Smooth muscle cell (in vitro differentiated cells): ENCODE results near the gene STRIP1. TPM values are rescaled to one million over a fixed set of nuclear protein-coding genes. Genes with fewer than 3 reads are reported as not detected.

ENCODE experiments used
- DNase-seq: peaks from one replicate; lab custom pipeline; 2025; ENCODE audit not compliant: unreplicated experiment; lab: John Stamatoyannopoulos, UW
- H2AFZ ChIP-seq: fragments of 200-600 bp; sonication (generic); 2 replicates; pipeline ENCODE4 v1.6.0; 2016; ENCODE audit warnings: antibody characterized with exemption, low read depth, mild to moderate bottlenecking
- H3F3A ChIP-seq: fragments of 200-600 bp; sonication (generic); 2 replicates; pipeline ENCODE4 v1.6.0; 2017; ENCODE audit warnings: antibody characterized with exemption, low read depth
- H3K27ac ChIP-seq: fragments of 200-600 bp; sonication (generic); 2 replicates; pipeline ENCODE4 v1.5.1; 2016; ENCODE audit warnings: low read depth, mild to moderate bottlenecking
- H3K27me3 ChIP-seq: fragments of 200-600 bp; sonication (generic); 2 replicates; pipeline ENCODE4 v1.6.1; 2016; ENCODE audit warnings: low read depth, mild to moderate bottlenecking
- H3K36me3 ChIP-seq: fragments of 200-600 bp; sonication (generic); 2 replicates; pipeline ENCODE4 v1.5.1; 2016; ENCODE audit warnings: low read depth
- H3K4me1 ChIP-seq: fragments of 200-600 bp; sonication (generic); 2 replicates; pipeline ENCODE4 v1.5.1; 2016; ENCODE audit warnings: low read depth
- H3K4me2 ChIP-seq: fragments of 200-600 bp; sonication (generic); 2 replicates; pipeline ENCODE4 v1.6.0; 2016; ENCODE audit warnings: mild to moderate bottlenecking
- H3K4me3 ChIP-seq: fragments of 200-600 bp; sonication (generic); 2 replicates; pipeline ENCODE4 v1.5.1; 2016; ENCODE audit warnings: mild to moderate bottlenecking
- H3K79me2 ChIP-seq: fragments of 200-600 bp; sonication (generic); 2 replicates; pipeline ENCODE4 v1.6.0; 2016; ENCODE audit warnings: low read depth, mild to moderate bottlenecking
- H3K9ac ChIP-seq: fragments of 200-600 bp; sonication (generic); 2 replicates; pipeline ENCODE4 v1.6.0; 2016; ENCODE audit warnings: low read depth
- H3K9me3 ChIP-seq: fragments of 200-600 bp; sonication (generic); replicated peaks from 2 replicates; pipeline ENCODE4 v1.5.1; 2016; ENCODE audit warnings: low read depth
- H4K20me1 ChIP-seq: fragments of 200-600 bp; sonication (generic); 2 replicates; pipeline ENCODE4 v1.6.0; 2016; ENCODE audit warnings: low read depth
- CTCF ChIP-seq: fragments of 200-600 bp; sonication (generic); IDR thresholded peaks from 2 replicates; pipeline ENCODE4 v1.5.1; 2017; ENCODE audit warnings: borderline replicate concordance, mild to moderate bottlenecking, antibody characterized with exemption; ENCODE audit not compliant: insufficient read depth, poor library complexity, severe bottlenecking
- WGBS: methylation state at CpG from one replicate; pipeline ENCODE4 v1.1.7; 2016; ENCODE audit warnings: low lambda C conversion rate; 5-methylcytosine and 5-hydroxymethylcytosine counted together
- polyA plus RNA-seq: library from polyadenylated mRNA; unstranded; fragments of >200 nt; fragmentation: Nextera tagmentation; extraction: Ambion mirVana; gene quantifications from 2 replicates; pipeline ENCODE4 v1.2.1, GENCODE V29; 2016
- total RNA-seq: library from RNA; depleted of rRNA; stranded (reverse); fragments of >200 nt; gene quantifications from 2 replicates; pipeline ENCODE4 v1.2.3, GENCODE V29; 2014

STRIP1 gene
- total and polyA plus RNA-seq, 2 experiments from 2014 or later: 22.5 to 31.2 TPM

DNA sequence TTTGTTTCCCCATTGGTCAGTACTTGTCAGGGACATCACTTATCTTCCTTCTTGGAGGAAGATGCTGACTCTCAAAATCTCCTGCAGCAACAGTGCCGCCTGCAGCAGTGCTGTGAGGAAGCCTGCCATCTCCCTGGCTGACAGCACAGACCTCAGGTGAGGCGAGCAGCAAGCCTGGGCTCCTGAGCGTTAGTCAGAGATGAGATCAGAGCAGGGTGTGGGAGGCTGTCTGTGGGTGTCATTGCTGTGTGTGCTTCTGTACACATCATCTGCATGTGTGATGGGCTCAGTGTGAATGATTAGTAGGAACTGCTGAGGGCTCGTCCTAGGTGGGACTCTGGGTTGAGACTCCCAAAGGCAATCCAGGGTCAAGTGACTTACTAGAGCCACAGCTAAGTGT, 6.1 kb downstream of the STRIP1 start:
- no peak overlapping the region for H3K27ac ChIP-seq
- no peak overlapping the region for H3K9ac ChIP-seq
- H3K4me1 ChIP-seq: peaks cover 5% of the 10 kb centered on the region
- no peak overlapping the region for H3K4me2 ChIP-seq
- peaks cover 7% of the 10 kb centered on the region for H3K36me3 ChIP-seq
- no peak overlapping the region for H3K4me3 ChIP-seq
- H3K9me3 ChIP-seq: no peaks in the 10 kb centered on the region
- H2AFZ ChIP-seq: no peak overlapping the region
- no peak for DNase-seq
- no peak for TF ChIP-seq CTCF
- peaks cover 23% of the 10 kb centered on the region for H4K20me1 ChIP-seq
- no peaks in the 10 kb centered on the region for H3K27me3 ChIP-seq
- no peaks in the 10 kb centered on the region for H3F3A ChIP-seq
- H3K79me2 ChIP-seq: peaks cover 19% of the 10 kb centered on the region
- 85% methylated on average over 4 of the region's 4 CpGs for WGBS

DNA sequence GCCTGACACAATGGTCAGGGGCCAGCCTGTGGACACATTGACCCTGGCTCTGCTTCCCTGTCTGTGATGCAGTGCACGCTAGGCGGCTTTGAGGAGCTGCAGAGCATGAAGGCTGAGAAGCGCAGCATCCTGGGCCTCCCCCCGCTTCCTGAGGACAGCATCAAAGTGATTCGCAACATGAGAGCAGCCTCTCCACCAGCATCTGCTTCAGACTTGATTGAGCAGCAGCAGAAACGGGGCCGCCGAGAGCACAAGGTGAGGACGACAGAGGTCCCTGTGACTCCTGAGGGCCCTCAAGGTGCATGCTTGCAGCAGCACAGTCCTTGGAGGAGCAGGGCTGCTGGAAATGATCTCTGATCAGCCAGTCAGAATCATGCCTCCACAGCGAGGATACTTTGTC, 8.6 kb downstream of the STRIP1 start:
- no peak overlapping the region for H3K27ac ChIP-seq
- H3K4me2 ChIP-seq: no peak overlapping the region
- WGBS: 95% methylated on average over 10 of the region's 10 CpGs
- no peak for DNase-seq
- no peaks in the 10 kb centered on the region for H3K79me2 ChIP-seq
- no peak for TF ChIP-seq CTCF
- no peak overlapping the region for H2AFZ ChIP-seq
- no peaks in the 10 kb centered on the region for H3K4me1 ChIP-seq
- no peak overlapping the region for H3K9ac ChIP-seq
- no peak overlapping the region for H3K4me3 ChIP-seq
- H3K36me3 ChIP-seq: peaks cover 15% of the 10 kb centered on the region
- H3F3A ChIP-seq: no peaks in the 10 kb centered on the region
- no peaks in the 10 kb centered on the region for H4K20me1 ChIP-seq
- no peaks in the 10 kb centered on the region for H3K9me3 ChIP-seq
- H3K27me3 ChIP-seq: no peaks in the 10 kb centered on the region

- TF ChIP-seq CTCF: no peak
These were observed 13.0 kb downstream of the STRIP1 start for GRCh38 chr1:110047463-110047862.

GRCh38 chr1:110048240-110048639, 13.8 kb downstream of the STRIP1 start:
- Histone ChIP-seq H3F3A (no peaks in the 10 kb centered on the region), H3K4me3 (no peak overlapping the region), H3K9me3 (no peaks in the 10 kb centered on the region), H4K20me1 (no peaks in the 10 kb centered on the region), H3K4me1 (no peaks in the 10 kb centered on the region), H3K9ac (no peak overlapping the region), H3K4me2 (no peak overlapping the region), H3K27ac (no peak overlapping the region), H3K27me3 (no peaks in the 10 kb centered on the region), H3K36me3 (peaks cover 22% of the 10 kb centered on the region), H3K79me2 (no peaks in the 10 kb centered on the region), H2AFZ (no peak overlapping the region)
- no peak for TF ChIP-seq CTCF
- DNase-seq: no peak
- WGBS: 98% methylated on average over 5 of the region's 5 CpGs

More at GRCh38 chr1:110047463-110047862, 13.0 kb downstream of the STRIP1 start:
- H3K4me3 ChIP-seq: no peak overlapping the region
- H3K27me3 ChIP-seq: no peaks in the 10 kb centered on the region
- H3K9ac ChIP-seq: no peak overlapping the region
- no peak overlapping the region for H3K4me2 ChIP-seq
- WGBS: 99% methylated on average over 3 of the region's 3 CpGs
- H3K36me3 ChIP-seq: peaks cover 22% of the 10 kb centered on the region
- no peaks in the 10 kb centered on the region for H3K4me1 ChIP-seq
- H3F3A ChIP-seq: no peaks in the 10 kb centered on the region
- H3K9me3 ChIP-seq: no peaks in the 10 kb centered on the region
- DNase-seq: no peak
- no peaks in the 10 kb centered on the region for H3K79me2 ChIP-seq
- H3K27ac ChIP-seq: no peak overlapping the region
- H2AFZ ChIP-seq: no peak overlapping the region
- no peaks in the 10 kb centered on the region for H4K20me1 ChIP-seq
